C4-2B (cell line): ENCODE measurements around the gene SLC2A5.

Source experiments
- ZFX ChIP-seq: fragments of 450-650 bp; IDR thresholded peaks from 2 replicates; pipeline ENCODE4 v1.6.1; 2017
- TF ChIP-seq, protein P1 (sequence below): fragments of 450-650 bp; conservative IDR thresholded peaks from 2 replicates; pipeline ENCODE4 v1.5.1; 2017; ENCODE audit warnings: mild to moderate bottlenecking

DNA sequence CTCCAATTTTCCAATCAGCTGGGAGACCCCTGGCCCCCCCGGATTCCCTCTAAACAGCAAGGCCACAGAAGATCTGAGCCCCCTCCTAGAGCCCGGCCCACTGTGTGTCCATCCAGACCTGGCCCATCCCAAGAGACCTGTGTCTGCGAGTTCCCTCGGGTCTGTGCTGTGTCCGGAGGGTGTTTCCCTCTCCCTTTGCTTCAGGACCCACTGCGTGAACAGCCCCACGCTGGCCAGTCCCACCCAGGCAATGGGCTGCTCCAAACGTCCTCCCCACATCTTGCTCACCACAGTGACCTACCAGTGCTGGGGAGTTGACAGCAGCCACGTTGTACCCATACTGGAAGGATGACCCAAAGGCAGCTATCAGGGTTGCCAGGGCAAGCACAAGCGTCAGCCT lies 11.6 kb downstream of the SLC2A5 start:
- TF ChIP-seq, protein P1, sequence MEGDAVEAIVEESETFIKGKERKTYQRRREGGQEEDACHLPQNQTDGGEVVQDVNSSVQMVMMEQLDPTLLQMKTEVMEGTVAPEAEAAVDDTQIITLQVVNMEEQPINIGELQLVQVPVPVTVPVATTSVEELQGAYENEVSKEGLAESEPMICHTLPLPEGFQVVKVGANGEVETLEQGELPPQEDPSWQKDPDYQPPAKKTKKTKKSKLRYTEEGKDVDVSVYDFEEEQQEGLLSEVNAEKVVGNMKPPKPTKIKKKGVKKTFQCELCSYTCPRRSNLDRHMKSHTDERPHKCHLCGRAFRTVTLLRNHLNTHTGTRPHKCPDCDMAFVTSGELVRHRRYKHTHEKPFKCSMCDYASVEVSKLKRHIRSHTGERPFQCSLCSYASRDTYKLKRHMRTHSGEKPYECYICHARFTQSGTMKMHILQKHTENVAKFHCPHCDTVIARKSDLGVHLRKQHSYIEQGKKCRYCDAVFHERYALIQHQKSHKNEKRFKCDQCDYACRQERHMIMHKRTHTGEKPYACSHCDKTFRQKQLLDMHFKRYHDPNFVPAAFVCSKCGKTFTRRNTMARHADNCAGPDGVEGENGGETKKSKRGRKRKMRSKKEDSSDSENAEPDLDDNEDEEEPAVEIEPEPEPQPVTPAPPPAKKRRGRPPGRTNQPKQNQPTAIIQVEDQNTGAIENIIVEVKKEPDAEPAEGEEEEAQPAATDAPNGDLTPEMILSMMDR: no peak
- no peak for TF ChIP-seq ZFX
